IMR-90 (cell line): ENCODE measurements around the gene LGALS4. TPM values are rescaled to one million over a fixed set of nuclear protein-coding genes. Genes with fewer than 3 reads are reported as not detected.

Source experiments
- microRNA-seq, 2 experiments: library from miRNA; stranded (forward) in 1 of 2; unstranded in 1 of 2; fragments of 10-50 nt in 1 of 2; fragments of <30 nt in 1 of 2; gene quantifications in 1 of 2; microRNA quantifications in 1 of 2; one replicate each; pipeline versions ENCODE3 to v1.1.0; 2013 to 2020; ENCODE audit not compliant: insufficient read depth in 1 of 2, insufficient read length in 1 of 2, unreplicated experiment in 1 of 2
- polyA plus RNA-seq, 3 experiments: library from polyadenylated mRNA; depleted of rRNA; stranded (reverse); fragments of >200 nt; gene quantifications; 2 replicates each; pipeline ENCODE4 v1.2.3, GENCODE V29; 2012; ENCODE audit warnings: low replicate concordance in 1 of 3
- small RNA-seq, 5 experiments: library from RNA; depleted of rRNA; stranded (forward); fragments of <200 nt; gene quantifications; one replicate each; pipeline ENCODE3, GENCODE V24; 2012
- total RNA-seq: library from RNA; depleted of rRNA; stranded (reverse); fragments of >200 nt; gene quantifications from 2 replicates; pipeline ENCODE4 v1.2.3, GENCODE V29; 2012; rRNA removed

The LGALS4 gene
- total and polyA plus RNA-seq, 2 of the 4 experiments (the other 2 are of a cell fraction), result 0.29 TPM; not detected in 1

Small RNA genes within 50 kb of the gene (microRNA-seq; reads per million reads assigned to microRNA genes)
- not detected for gene RNU6-140P (ENCODE audit: insufficient read depth, insufficient read length)

Small RNA genes within 50 kb of the gene (small RNA-seq; reads per million reads assigned to genes)
- gene RNU6-140P, result 0 to 2.4 (median 0) reads per million in 5 experiments

Other genes with a start within 250 kb of the LGALS4 start
- not detected in 2 replicates for gene MAP4K1, start 195.0 kb downstream of the LGALS4 start, total RNA-seq
- gene MAP4K1, start 195.0 kb downstream of the LGALS4 start, polyA plus RNA-seq (2012; rRNA removed), result 0.16 and 0.22 TPM in 2 replicates
- gene EIF3K, start 193.8 kb downstream of the LGALS4 start, total RNA-seq, result 965 and 1,137 TPM in 2 replicates
- gene EIF3K, start 193.8 kb downstream of the LGALS4 start, polyA plus RNA-seq (2012; rRNA removed), result 524 and 575 TPM in 2 replicates
- gene ACTN4, start 165.3 kb downstream of the LGALS4 start, total RNA-seq, result 614 and 659 TPM in 2 replicates
- gene ACTN4, start 165.3 kb downstream of the LGALS4 start, polyA plus RNA-seq (2012; rRNA removed), result 497 and 541 TPM in 2 replicates
- gene CAPN12, start 68.5 kb downstream of the LGALS4 start, total RNA-seq, result 0.18 TPM in 1 of 2 replicates, not detected in the other
- 0.97 and 0.99 TPM in 2 replicates for gene CAPN12, start 68.5 kb downstream of the LGALS4 start, polyA plus RNA-seq (2012; rRNA removed)
- not detected in 2 replicates for gene LGALS7, start 39.4 kb downstream of the LGALS4 start, total RNA-seq
- gene LGALS7, start 39.4 kb downstream of the LGALS4 start, polyA plus RNA-seq (2012; rRNA removed), result not detected in 2 replicates
- not detected in 2 replicates for gene LGALS7B, start 23.7 kb downstream of the LGALS4 start, total RNA-seq
- not detected in 2 replicates for gene LGALS7B, start 23.7 kb downstream of the LGALS4 start, polyA plus RNA-seq (2012; rRNA removed)
- gene ECH1, start 18.8 kb upstream of the LGALS4 start, total RNA-seq, result 15.0 and 15.6 TPM in 2 replicates
- gene ECH1, start 18.8 kb upstream of the LGALS4 start, polyA plus RNA-seq (2012; rRNA removed), result 62.1 and 62.3 TPM in 2 replicates
- 316 and 429 TPM in 2 replicates for gene HNRNPL, start 37.0 kb upstream of the LGALS4 start, total RNA-seq
- gene HNRNPL, start 37.0 kb upstream of the LGALS4 start, polyA plus RNA-seq (2012; rRNA removed), result 277 and 280 TPM in 2 replicates
- 0.72 and 0.83 TPM in 2 replicates for gene RINL, start 65.3 kb upstream of the LGALS4 start, total RNA-seq
- gene RINL, start 65.3 kb upstream of the LGALS4 start, polyA plus RNA-seq (2012; rRNA removed), result 1.2 and 1.9 TPM in 2 replicates
- gene SIRT2, start 86.7 kb upstream of the LGALS4 start, total RNA-seq, result 37.5 and 43.0 TPM in 2 replicates
- 50.0 and 53.8 TPM in 2 replicates for gene SIRT2, start 86.7 kb upstream of the LGALS4 start, polyA plus RNA-seq (2012; rRNA removed)
- gene NFKBIB, start 87.0 kb upstream of the LGALS4 start, total RNA-seq, result 6.4 and 7.5 TPM in 2 replicates
- 25.5 and 36.2 TPM in 2 replicates for gene NFKBIB, start 87.0 kb upstream of the LGALS4 start, polyA plus RNA-seq (2012; rRNA removed)
- gene CCER2, start 99.2 kb upstream of the LGALS4 start, total RNA-seq, result not detected in 2 replicates
- gene CCER2, start 99.2 kb upstream of the LGALS4 start, polyA plus RNA-seq (2012; rRNA removed), result 0.19 and 0.22 TPM in 2 replicates
- 8.3 and 10.8 TPM in 2 replicates for gene SARS2, start 117.8 kb upstream of the LGALS4 start, total RNA-seq
- gene SARS2, start 117.8 kb upstream of the LGALS4 start, polyA plus RNA-seq (2012; rRNA removed), result 33.4 and 40.3 TPM in 2 replicates
- 26.4 and 26.7 TPM in 2 replicates for gene MRPS12, start 118.0 kb upstream of the LGALS4 start, total RNA-seq
- gene MRPS12, start 118.0 kb upstream of the LGALS4 start, polyA plus RNA-seq (2012; rRNA removed), result 75.4 and 97.4 TPM in 2 replicates
- gene FBXO17, start 162.8 kb upstream of the LGALS4 start, total RNA-seq, result 10.8 and 11.9 TPM in 2 replicates
- gene FBXO17, start 162.8 kb upstream of the LGALS4 start, polyA plus RNA-seq (2012; rRNA removed), result 20.7 and 22.6 TPM in 2 replicates
- under 0.01 and 0.18 TPM in 2 replicates for gene FBXO27, start 219.6 kb upstream of the LGALS4 start, total RNA-seq
- gene FBXO27, start 219.6 kb upstream of the LGALS4 start, polyA plus RNA-seq (2012; rRNA removed), result 0.50 and 0.57 TPM in 2 replicates